ENCODE measurements around the gene NRL.

Gene NRL

GRCh38 chr14:24077086-24077485 lies 37.7 kb downstream of the NRL start:
- no peak overlapping the region for H3K27ac ChIP-seq
- TF ChIP-seq ZFX (IDR thresholded peaks at IDR 0.05) (no peak), CTCF (conservative IDR thresholded peaks at IDR 0.05) (no peak)

GRCh38 chr14:24076302-24076601 lies 38.5 kb downstream of the NRL start:
- no peak overlapping the region for H3K27ac ChIP-seq
- no peak for TF ChIP-seq CTCF (conservative IDR thresholded peaks at IDR 0.05)
- no peak for TF ChIP-seq ZFX (IDR thresholded peaks at IDR 0.05)

DNA sequence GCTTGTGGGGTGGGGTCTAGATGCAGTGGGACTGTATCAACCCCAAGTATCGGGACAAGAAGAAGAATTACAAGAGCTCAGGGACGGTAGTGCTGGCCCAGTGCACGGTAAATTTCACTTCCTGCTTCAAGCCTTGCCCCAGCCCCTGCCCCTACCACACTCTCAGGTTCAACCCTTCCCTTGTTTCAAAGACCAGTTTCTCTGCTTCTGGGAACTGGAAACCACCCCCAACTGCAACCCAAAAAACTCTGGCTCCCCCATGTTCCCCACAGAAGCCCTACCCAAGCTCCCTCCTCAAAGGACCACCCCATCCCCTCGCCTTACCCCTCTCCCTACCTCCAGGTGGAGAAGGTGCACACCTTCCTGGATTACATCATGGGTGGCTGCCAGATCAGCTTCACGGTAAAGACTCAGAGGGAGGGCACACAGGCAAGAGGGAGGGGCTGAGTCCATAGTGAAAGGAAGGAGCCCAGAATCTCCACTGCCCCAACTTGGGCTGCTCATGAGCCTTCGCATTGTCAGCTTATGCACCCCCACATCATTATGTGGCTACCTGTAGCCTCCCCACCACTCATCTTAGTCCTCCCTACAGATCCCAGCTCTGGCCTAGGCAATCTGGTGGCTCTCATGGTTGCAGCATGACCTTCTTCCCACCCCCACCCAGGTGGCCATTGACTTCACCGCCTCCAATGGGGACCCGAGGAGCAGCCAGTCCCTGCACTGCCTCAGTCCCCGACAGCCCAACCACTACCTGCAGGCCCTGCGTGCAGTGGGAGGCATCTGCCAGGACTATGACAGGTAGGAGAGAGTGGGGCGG lies 39.1 kb downstream of the NRL start:
- no peak overlapping the region for H3K27ac ChIP-seq
- TF ChIP-seq ZFX (IDR thresholded peaks at IDR 0.05) (no peak), CTCF (conservative IDR thresholded peaks at IDR 0.05) (no peak)

DNA sequence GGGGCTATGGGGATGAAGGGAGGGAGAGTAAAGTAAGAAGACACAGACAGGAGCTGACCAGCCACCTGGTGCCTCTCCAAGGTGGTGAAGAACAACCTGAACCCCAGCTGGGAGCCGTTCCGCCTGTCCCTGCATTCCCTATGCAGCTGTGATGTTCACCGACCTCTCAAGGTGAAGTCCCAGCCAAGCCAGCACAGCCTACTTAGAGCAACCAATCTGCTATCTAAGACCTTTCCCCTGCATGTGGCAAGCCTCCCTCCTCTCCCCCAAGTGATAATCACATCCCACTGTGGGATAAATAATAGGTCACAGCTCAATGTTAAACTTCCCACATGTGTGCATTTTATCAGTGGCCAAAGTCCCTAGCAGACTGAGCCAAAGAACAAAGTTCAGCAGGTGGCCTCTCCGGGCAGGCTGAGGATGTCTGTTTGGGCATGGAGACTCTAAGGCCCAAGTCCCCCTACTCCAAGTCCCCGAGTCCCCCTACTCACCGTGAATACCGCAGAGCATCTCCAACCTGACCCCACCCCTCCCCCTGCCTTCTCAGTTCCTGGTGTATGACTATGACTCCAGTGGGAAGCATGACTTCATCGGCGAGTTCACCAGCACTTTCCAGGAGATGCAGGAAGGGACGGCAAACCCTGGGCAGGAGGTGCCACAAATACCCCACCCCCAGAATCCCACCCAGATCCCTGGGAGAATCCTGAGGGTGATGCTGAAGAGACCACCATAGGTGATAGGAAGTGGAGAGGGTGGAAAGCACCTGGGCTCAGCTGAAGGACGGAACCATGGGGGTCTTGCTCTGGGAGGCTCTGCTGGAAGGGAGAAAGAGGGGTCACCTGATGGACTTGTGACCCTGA lies 39.9 kb downstream of the NRL start:
- H3K27ac ChIP-seq = no peak overlapping the region
- no peak for TF ChIP-seq ZFX (IDR thresholded peaks at IDR 0.05)

DNA sequence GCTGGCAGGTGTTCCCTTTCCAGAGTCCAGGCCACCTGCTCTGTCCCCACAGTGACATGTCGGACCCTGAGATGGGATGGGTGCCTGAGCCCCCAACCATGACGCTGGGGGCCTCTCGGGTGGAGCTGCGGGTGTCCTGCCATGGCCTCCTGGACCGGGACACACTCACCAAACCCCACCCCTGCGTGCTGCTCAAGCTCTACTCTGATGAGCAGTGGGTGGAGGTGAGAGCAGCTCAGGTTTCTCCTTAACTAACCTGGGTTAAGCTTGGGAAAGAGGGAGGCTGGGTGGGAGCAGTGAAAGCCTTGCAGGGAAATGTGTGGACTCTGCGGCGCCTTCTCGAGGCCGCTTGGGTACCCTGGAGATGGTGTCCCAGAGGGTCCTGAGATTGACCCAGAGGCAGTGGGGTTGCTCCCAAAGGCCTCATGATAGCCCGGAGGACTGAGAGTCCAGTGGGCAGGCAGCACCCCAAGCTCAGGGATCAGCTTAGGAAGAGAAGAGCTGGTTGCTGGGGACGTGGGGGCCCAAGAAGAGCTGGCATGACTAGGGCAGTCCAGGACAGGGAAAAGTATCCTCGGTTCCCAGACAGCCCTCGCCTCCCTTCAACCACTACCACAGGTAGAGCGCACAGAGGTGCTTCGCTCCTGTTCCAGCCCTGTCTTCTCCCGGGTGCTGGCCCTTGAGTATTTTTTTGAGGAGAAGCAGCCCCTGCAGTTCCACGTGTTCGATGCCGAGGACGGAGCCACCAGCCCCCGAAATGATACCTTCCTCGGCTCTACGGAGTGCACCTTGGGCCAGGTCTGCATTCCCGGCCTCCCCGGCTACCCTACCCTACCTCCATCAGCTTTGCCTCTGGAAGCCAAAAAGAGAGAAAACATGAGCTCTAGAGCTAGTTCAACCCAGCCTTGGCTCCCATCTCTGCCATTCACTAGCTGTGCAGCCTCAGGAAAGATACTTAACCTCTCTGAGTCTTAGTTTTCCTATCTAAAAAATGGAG lies 41.6 kb downstream of the NRL start:
- H3K27ac ChIP-seq = 0 out of 2 replicates have a peak overlapping the region, but pooled peaks have one; percentile 8
- TF ChIP-seq ZFX (IDR thresholded peaks at IDR 0.05) (no peak), CTCF (conservative IDR thresholded peaks at IDR 0.05) (no peak)

DNA sequence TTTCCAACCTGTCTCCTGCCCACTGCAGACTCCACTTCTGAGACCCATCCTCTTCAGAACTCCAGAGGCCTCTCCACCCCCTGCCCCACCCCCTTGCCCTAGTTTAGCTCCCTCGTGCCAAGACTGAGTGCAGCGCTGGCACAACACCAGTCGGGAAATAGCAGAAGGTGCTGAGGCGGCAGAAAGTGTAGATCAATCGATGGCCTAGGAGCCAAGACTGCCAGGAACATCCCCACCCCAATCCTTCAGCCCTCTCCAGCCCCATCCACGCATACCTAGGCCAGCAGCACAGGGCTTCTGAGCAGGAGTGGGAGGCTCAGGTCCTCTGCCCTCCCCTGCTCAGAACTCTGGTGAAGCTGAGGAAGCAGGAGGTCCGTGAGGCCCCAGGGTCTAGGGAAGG lies 42.3 kb downstream of the NRL start:
- no peak for TF ChIP-seq ZFX (IDR thresholded peaks at IDR 0.05)
- TF ChIP-seq CTCF (conservative IDR thresholded peaks at IDR 0.05) = no peak
- H3K27ac ChIP-seq = 0 out of 2 replicates have a peak overlapping the region, but pooled peaks have one; percentile 8

DNA sequence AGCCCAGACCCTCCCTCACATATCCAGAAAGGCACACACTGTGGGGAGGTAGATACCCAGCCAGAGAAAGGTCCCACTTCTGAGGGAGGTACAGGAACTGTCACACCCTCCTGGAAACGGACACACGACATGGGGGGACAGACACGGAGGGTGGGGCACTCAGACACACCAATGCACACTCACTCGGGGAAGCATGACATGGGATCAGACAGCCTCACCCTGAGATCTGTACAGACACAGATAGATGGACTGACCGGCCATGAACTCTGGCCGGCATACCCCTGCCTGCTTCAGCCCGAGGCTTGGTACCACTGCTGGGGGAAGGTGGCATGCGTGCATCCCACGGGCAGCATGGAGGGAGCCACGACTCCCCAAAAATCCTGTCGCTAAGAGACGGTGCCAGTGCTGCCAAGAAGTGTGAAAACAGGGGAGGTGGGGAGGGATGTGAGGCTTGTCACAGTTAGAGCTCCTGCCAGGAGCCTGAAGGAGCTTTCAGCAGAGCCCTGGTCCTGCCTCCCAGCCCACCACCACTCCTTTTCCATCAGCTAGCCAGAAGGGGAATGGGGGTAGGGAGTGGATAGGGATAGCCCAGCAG lies 42.8 kb downstream of the NRL start:
- no peak overlapping the region for H3K27ac ChIP-seq
- TF ChIP-seq CTCF (conservative IDR thresholded peaks at IDR 0.05) (no peak), ZFX (IDR thresholded peaks at IDR 0.05) (no peak)
